GM12872 (cell line): ENCODE results near the gene NME2.

Source experiments
- TF ChIP-seq, protein P1 (sequence below): IDR thresholded peaks from 3 replicates; pipeline ENCODE4 v1.5.1; 2011; ENCODE audit warnings: low read depth, mild to moderate bottlenecking, low read length, moderate library complexity; ENCODE audit not compliant: insufficient read depth

The NME2 gene

DNA sequence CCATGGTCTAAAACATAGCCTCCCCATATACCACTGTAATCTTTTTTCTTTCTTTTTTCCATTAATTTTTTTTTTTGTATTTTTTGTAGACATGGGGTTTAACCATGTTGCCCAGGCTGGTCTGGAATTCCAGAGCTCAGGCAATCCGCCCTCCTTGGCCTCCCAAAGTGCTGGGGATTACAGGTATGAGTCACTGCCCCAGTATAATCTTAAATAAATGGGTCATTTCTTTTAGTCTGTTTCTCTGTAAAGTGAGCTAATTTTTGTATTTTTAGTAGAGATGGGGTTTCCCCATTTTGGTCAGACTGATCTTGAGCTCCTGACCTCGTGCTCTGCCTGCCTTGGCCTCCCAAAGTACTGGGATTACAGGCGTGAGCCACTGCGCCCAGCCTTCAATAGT, 18.6 kb upstream of the NME2 start:
- TF ChIP-seq, protein P1, sequence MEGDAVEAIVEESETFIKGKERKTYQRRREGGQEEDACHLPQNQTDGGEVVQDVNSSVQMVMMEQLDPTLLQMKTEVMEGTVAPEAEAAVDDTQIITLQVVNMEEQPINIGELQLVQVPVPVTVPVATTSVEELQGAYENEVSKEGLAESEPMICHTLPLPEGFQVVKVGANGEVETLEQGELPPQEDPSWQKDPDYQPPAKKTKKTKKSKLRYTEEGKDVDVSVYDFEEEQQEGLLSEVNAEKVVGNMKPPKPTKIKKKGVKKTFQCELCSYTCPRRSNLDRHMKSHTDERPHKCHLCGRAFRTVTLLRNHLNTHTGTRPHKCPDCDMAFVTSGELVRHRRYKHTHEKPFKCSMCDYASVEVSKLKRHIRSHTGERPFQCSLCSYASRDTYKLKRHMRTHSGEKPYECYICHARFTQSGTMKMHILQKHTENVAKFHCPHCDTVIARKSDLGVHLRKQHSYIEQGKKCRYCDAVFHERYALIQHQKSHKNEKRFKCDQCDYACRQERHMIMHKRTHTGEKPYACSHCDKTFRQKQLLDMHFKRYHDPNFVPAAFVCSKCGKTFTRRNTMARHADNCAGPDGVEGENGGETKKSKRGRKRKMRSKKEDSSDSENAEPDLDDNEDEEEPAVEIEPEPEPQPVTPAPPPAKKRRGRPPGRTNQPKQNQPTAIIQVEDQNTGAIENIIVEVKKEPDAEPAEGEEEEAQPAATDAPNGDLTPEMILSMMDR, result no peak

DNA sequence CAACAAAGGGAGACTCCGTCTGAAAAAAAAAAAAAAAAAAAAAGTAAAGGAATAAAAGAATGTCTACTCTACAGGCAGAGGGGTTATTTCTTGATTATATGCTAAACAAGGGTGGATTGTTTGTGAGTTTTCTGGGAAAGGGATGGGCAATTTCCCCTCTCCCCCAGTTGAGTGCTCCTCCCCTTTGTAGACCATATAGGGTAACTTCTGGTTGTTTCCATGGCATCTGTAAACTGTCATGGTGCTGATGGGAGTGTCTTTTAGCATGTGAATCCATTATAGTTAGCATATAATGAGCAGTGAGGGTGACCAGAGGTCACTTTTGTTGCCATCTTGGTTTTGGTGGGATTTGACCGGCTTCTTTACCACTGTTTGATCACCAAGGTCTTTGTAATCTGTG, 17.0 kb upstream of the NME2 start:
- TF ChIP-seq, protein P1, result no peak

DNA sequence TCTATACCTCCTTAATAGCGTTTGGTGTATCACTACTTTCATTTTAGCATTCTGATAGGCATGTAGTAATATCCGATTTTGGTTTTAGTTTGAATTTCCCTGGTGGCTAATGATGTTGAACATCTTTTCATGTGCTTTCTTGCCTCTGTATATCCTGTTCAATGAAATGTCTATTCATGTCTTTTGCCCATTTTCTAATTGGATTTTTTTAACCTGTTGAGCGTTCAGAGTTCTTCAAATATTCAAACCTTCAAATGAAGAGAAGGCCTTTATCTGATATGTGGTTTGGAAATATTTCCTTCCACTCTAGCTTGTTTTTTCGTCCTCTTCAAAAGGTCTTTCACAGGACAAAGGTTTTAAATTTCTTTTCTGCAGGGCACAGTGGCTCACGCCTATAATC, 15.3 kb upstream of the NME2 start:
- TF ChIP-seq, protein P1, result no peak

DNA sequence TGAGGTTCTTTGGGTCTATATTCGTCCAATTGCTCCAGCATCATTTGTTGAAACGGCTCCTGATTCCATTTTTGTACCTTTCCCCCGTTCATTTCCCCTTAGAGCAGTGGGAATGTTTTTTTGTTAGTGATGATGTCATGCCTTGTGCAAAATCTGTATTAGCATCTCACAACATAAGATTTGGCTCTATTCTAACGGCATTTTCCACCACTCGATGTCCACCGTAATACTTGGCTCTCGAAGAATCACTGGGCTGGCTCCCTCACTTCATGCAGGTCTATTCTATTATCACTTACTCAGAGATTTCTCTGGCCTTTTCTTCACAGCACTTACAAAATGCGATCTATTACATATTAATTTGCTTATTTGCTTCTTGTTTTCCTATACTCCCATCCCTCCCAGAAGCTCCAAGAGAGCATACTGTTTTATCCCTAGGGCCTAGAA, 13.4 kb upstream of the NME2 start:
- TF ChIP-seq, protein P1, result no peak

DNA sequence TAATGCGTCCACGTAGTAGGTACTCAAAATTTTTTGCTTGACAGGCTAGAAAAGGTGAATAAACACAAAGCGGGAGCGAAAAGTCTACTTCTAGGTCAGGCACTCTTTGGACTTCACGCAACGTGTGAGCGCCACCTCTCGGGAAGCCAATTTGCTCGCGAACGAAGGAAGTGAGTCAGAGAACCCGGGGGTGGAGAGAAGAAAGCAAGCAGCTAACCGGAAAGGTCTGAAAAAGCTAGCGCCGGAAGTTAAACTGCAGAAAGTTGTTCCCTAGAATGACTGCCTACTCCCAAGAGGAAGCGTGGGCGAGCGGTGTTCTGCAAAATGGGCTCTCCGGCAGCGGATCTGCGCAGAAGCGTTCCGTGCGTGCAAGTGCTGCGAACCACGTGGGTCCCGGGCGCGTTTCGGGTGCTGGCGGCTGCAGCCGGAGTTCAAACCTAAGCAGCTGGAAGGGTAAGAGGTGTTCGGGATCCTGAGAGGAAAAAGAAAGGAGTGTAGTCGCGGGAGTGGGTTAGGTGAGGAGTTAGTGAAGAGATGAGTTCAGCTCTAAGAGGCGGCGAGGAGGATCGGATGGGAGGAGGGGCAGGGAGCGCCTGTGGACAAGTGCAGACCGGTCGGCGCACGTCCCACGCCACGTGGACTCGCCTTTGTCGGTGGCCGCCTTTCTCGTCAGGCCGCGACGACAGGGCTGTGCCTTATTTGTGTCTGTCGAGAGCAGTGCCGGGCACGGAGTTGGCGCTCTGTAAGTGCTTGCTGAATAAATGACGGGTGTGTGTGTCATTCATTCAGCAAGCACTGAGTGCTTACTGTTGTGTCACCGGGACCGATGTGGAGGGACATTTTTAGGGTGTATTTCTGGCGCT, 12.8 kb upstream of the NME2 start, which contains the start of gene NME1:
Gene NME1 (plus strand): TSS at position 350 of the 863 bp plus-strand sequence. CDS start 2,096 bp downstream, outside the sequence.
- TF ChIP-seq, protein P1, result peak; percentile 87

DNA sequence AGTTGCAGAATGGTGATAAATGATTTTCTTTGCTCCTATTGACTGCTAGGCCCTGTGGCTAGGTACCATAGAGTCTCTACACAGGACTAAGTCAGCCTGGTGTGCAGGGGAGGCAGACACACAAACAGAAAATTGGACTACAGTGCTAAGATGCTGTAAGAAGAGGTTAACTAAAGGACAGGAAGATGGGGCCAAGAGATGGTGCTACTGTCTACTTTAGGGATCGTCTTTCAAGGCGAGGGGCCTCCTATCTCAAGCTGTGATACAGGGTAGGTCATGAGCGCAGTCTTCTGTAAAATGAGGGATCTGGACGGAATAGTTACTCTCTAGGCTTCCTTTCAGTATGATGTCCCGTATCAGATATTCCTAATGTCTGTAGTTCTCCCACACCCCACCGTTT, 12.0 kb upstream of the NME2 start:
- TF ChIP-seq, protein P1, result no peak

DNA sequence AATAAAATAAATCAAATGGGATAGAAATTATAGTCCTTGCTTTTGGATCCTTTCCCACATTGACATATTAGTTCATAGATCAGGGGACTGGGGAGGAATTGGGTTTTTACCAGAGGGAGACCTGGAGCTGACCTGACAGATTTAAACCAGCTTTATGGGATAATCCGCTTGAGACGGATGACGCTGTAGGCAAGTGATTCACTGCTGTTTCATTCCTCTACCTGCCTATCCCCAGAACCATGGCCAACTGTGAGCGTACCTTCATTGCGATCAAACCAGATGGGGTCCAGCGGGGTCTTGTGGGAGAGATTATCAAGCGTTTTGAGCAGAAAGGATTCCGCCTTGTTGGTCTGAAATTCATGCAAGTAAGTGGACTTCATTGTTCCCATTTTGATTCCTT, 10.8 kb upstream of the NME2 start:
- TF ChIP-seq, protein P1, result no peak
